Activated CD8-positive, alpha-beta memory T cell treated with anti-CD3 and anti-CD28 coated beads, Interleukin-2, amount 10 ng/mL, durations not matched to agents 7 days and 5 days (primary cell): Measurements from ENCODE around the gene OR13G1. TPM values are rescaled to one million over a fixed set of nuclear protein-coding genes. Genes with fewer than 3 reads are reported as not detected.

Experiments
- ATAC-seq: fragments of 150-1000 bp; cut with Tn5 transposase; one replicate; pipeline ENCODE4 v1.10.0; 2021; ENCODE audit warnings: moderate library complexity
- CTCF ChIA-PET: fragments of 350-600 bp; sonication (Branson Sonifier 250); formaldehyde crosslinking; loops from one replicate; lab custom pipeline; 2021; ENCODE audit warnings: antibody characterized with exemption; lab: Charles Lee
- DNase-seq: peaks from one replicate; pipeline ENCODE4 v3.0.0-alpha.2; 2020
- H3K27ac Mint-ChIP-seq: one replicate; pipeline ENCODE4 v1.8.0; 2021; ENCODE audit warnings: mild to moderate bottlenecking, mixed read lengths
- H3K27me3 Mint-ChIP-seq: one replicate; pipeline ENCODE4 v1.8.0; 2021; ENCODE audit warnings: mixed read lengths
- H3K36me3 Mint-ChIP-seq: one replicate; pipeline ENCODE4 v1.8.0; 2021; ENCODE audit warnings: mild to moderate bottlenecking, mixed read lengths
- H3K4me1 Mint-ChIP-seq: one replicate; pipeline ENCODE4 v1.8.0; 2021; ENCODE audit warnings: mixed read lengths
- H3K4me3 Mint-ChIP-seq: one replicate; pipeline ENCODE4 v1.8.0; 2021; ENCODE audit warnings: mild to moderate bottlenecking, moderate library complexity, mixed read lengths
- H3K9me3 Mint-ChIP-seq: one replicate; pipeline ENCODE4 v1.8.0; 2022; ENCODE audit warnings: low read depth, mixed read lengths
- total RNA-seq, 2 experiments: library from RNA; stranded (reverse); gene quantifications; one replicate each; pipeline ENCODE4 v1.2.3, GENCODE V29; 2021

OR13G1 gene
- total RNA-seq, 2 experiments from 2014 or later, result not detected

GRCh38 chr1:247639381-247639981, 40.1 kb downstream of the OR13G1 start:
- ATAC-seq (no peak), DNase-seq (no peak)
- Mint-ChIP-seq H3K27ac (no peak overlapping the region), H3K27me3 (peaks cover 5% of the 10 kb centered on the region), H3K4me3 (no peak overlapping the region), H3K4me1 (no peaks in the 10 kb centered on the region), H3K36me3 (no peaks in the 10 kb centered on the region), H3K9me3 (no peaks in the 10 kb centered on the region)
- CTCF ChIA-PET, result no interaction called here

- H3K36me3 Mint-ChIP-seq, result no peaks in the 10 kb centered on the region
- no peak overlapping the region for H3K4me3 Mint-ChIP-seq
- CTCF ChIA-PET, result no interaction called here
- H3K4me1 Mint-ChIP-seq, result no peaks in the 10 kb centered on the region
- H3K27ac Mint-ChIP-seq, result no peak overlapping the region
- peaks cover 5% of the 10 kb centered on the region for H3K27me3 Mint-ChIP-seq
- ATAC-seq (no peak), DNase-seq (no peak)
- H3K9me3 Mint-ChIP-seq, result no peaks in the 10 kb centered on the region
These were observed 40.8 kb downstream of the OR13G1 start for GRCh38 chr1:247638781-247639180.

- Mint-ChIP-seq H3K27ac (no peak overlapping the region), H3K4me1 (no peaks in the 10 kb centered on the region), H3K4me3 (no peak overlapping the region), H3K36me3 (no peaks in the 10 kb centered on the region), H3K9me3 (no peaks in the 10 kb centered on the region), H3K27me3 (peaks cover 5% of the 10 kb centered on the region)
- CTCF ChIA-PET, result no interaction called here
- ATAC-seq, result no peak
- DNase-seq, result no peak
These were observed 41.5 kb downstream of the OR13G1 start for GRCh38 chr1:247638011-247638410.

GRCh38 chr1:247627951-247628350, 51.6 kb downstream of the OR13G1 start:
- ATAC-seq (no peak), DNase-seq (no peak)
- Mint-ChIP-seq H3K27me3 (no peaks in the 10 kb centered on the region), H3K27ac (no peak overlapping the region), H3K4me3 (no peak overlapping the region), H3K9me3 (peaks cover 2% of the 10 kb centered on the region), H3K36me3 (no peaks in the 10 kb centered on the region), H3K4me1 (no peaks in the 10 kb centered on the region)
- CTCF ChIA-PET, result no interaction called here

Other genes with a start within 250 kb of the OR13G1 start
- gene OR2B11, start 221.6 kb downstream of the OR13G1 start, total RNA-seq, result not detected
- gene OR2C3, start 143.3 kb downstream of the OR13G1 start, total RNA-seq, result not detected
- gene GCSAML, start 130.6 kb downstream of the OR13G1 start, total RNA-seq, result not detected
- gene OR2G2, start 91.4 kb downstream of the OR13G1 start, total RNA-seq, result not detected
- not detected for gene OR2G3, start 74.2 kb downstream of the OR13G1 start, total RNA-seq
- gene OR6F1, start 36.9 kb upstream of the OR13G1 start, total RNA-seq, result not detected
- gene OR14K1, start 58.9 kb upstream of the OR13G1 start, total RNA-seq, result not detected
- gene OR14A2, start 68.4 kb upstream of the OR13G1 start, total RNA-seq, result not detected
- not detected for gene OR1C1, start 80.8 kb upstream of the OR13G1 start, total RNA-seq
- gene OR14A16, start 144.4 kb upstream of the OR13G1 start, total RNA-seq, result not detected
- not detected for gene OR11L1, start 162.2 kb upstream of the OR13G1 start, total RNA-seq
- gene TRIM58, start 177.4 kb upstream of the OR13G1 start, total RNA-seq, result under 1 TPM in 1 of 2 experiments, not detected in 1; 0.45 TPM
- not detected for gene OR2W3, start 215.8 kb upstream of the OR13G1 start, total RNA-seq
- gene OR2T8, start 240.5 kb upstream of the OR13G1 start, total RNA-seq, result not detected
- not detected for gene OR2AJ1, start 245.2 kb upstream of the OR13G1 start, total RNA-seq